GM12878 (cell line): ENCODE results near the gene RAB13. TPM values are rescaled to one million over a fixed set of nuclear protein-coding genes. Genes with fewer than 3 reads are reported as not detected.

Source experiments
- BHLHE40 ChIP-seq, 2 experiments: fragments of 450-650 bp in 1 of 2; IDR thresholded peaks; 2 replicates each; pipeline ENCODE4 v1.6.1; 2011 to 2017; ENCODE audit warnings: low read depth in 2 of 2, borderline replicate concordance in 1 of 2, improper control_type of control experiment in 1 of 2, low read length in 1 of 2, mild to moderate bottlenecking in 1 of 2
- CHD2 ChIP-seq: IDR thresholded peaks from 2 replicates; pipeline ENCODE4 v1.6.1; 2011; ENCODE audit warnings: low read depth, low read length, improper control_type of control experiment, borderline replicate concordance
- CREM ChIP-seq: IDR thresholded peaks from 2 replicates; pipeline ENCODE4 v1.6.1; 2014; ENCODE audit warnings: antibody characterized with exemption, low read depth
- DPF2 ChIP-seq: fragments of 450-650 bp; IDR thresholded peaks from 2 replicates; pipeline ENCODE4 v1.6.1; 2017; ENCODE audit warnings: mild to moderate bottlenecking
- EP300 ChIP-seq, 2 experiments: fragments of 150-350 bp in 1 of 2; IDR thresholded peaks; 2 replicates each; pipeline ENCODE4 v1.6.1; 2011 to 2012; ENCODE audit warnings: low read depth in 2 of 2, low read length in 2 of 2, borderline replicate concordance in 1 of 2, improper control_type of control experiment in 1 of 2, inconsistent platforms in 1 of 2; ENCODE audit not compliant: control insufficient read depth in 1 of 2
- ETV6 ChIP-seq, 2 experiments: fragments of 450-650 bp in 1 of 2; IDR thresholded peaks in 1 of 2; conservative IDR thresholded peaks in 1 of 2; 2 replicates each; pipeline ENCODE4 v1.6.1; 2014; ENCODE audit warnings: antibody characterized with exemption in 1 of 2, borderline replicate concordance in 1 of 2, low read depth in 1 of 2, mild to moderate bottlenecking in 1 of 2, moderate library complexity in 1 of 2
- IRF4 ChIP-seq: IDR thresholded peaks from 2 replicates; pipeline ENCODE4 v1.6.1; 2011; ENCODE audit warnings: low read depth, low read length
- MTA3 ChIP-seq: IDR thresholded peaks from 2 replicates; pipeline ENCODE4 v1.6.1; 2012; ENCODE audit warnings: low read length, inconsistent platforms, borderline replicate concordance
- POLR2AphosphoS2 ChIP-seq: IDR thresholded peaks from 2 replicates; pipeline ENCODE4 v1.6.1; 2011; ENCODE audit warnings: low read depth, mild to moderate bottlenecking, low read length, improper control_type of control experiment, moderate library complexity
- RCOR1 ChIP-seq: conservative IDR thresholded peaks from 2 replicates; pipeline ENCODE4 v1.6.1; 2012; ENCODE audit warnings: low read depth, low read length, improper control_type of control experiment
- SMARCA5 ChIP-seq: fragments of 450-650 bp; IDR thresholded peaks from 2 replicates; pipeline ENCODE4 v1.6.1; 2017; ENCODE audit warnings: mild to moderate bottlenecking
- SRF ChIP-seq, 2 experiments: IDR thresholded peaks; 2 replicates each; pipeline ENCODE4 v1.6.1; 2011; ENCODE audit warnings: low read depth in 2 of 2, low read length in 2 of 2, mild to moderate bottlenecking in 1 of 2, moderate library complexity in 1 of 2
- TBL1XR1 ChIP-seq: IDR thresholded peaks from 2 replicates; pipeline ENCODE4 v1.6.1; 2012; ENCODE audit warnings: low read depth, low read length, improper control_type of control experiment
- YY1 ChIP-seq: IDR thresholded peaks from 2 replicates; pipeline ENCODE4 v1.6.1; 2011; ENCODE audit warnings: low read depth, mild to moderate bottlenecking, low read length
- ZNF207 ChIP-seq: fragments of 450-650 bp; IDR thresholded peaks from 2 replicates; pipeline ENCODE4 v1.6.1; 2014; ENCODE audit warnings: antibody characterized with exemption, mild to moderate bottlenecking, borderline replicate concordance
- polyA plus RNA-seq, 11 experiments: library from polyadenylated mRNA; depleted of rRNA in 4 of 11; unstranded in 6 of 11; stranded (reverse) in 5 of 11; fragments of >200 nt; fragmentation: Nextera tagmentation in 4 of 11; fragmentation: Illumina TruSeq in 1 of 11; extraction: Ambion mirVana in 4 of 11; extraction: Trizol in 1 of 11; gene quantifications; 1 replicate in 1 of 11; 2 replicates in 10 of 11; pipeline versions ENCODE4 v1.2.1 to v1.2.3, GENCODE V29; 2011 to 2016; ENCODE audit warnings: inconsistent platforms in 2 of 11, missing spikeins in 2 of 11, low read depth in 1 of 11
- total RNA-seq, 4 experiments: library from RNA; depleted of rRNA in 3 of 4; stranded (reverse); fragments of >200 nt in 3 of 4; fragmentation: Illumina TruSeq in 1 of 4; extraction: Trizol in 1 of 4; gene quantifications; 2 replicates each; pipeline versions ENCODE4 v1.2.1 to v1.2.3, GENCODE V29; 2013 to 2021
- TF ChIP-seq, protein P1 (sequence below): IDR thresholded peaks from 2 replicates; pipeline ENCODE4 v1.6.1; 2012; ENCODE audit warnings: low read depth, low read length, improper control_type of control experiment
- TF ChIP-seq, protein P2 (sequence below): IDR thresholded peaks from 2 replicates; pipeline ENCODE4 v1.6.1; 2012; ENCODE audit warnings: improper control_type of control experiment, low read depth, low read length; ENCODE audit not compliant: insufficient replicate concordance
- TF ChIP-seq, protein P3 (sequence below): IDR thresholded peaks from 2 replicates; pipeline ENCODE4 v1.6.1; 2012; ENCODE audit warnings: low read depth, low read length, improper control_type of control experiment
- TF ChIP-seq, protein P4 (sequence below): IDR thresholded peaks from 2 replicates; pipeline ENCODE4 v1.6.1; 2011; ENCODE audit warnings: borderline replicate concordance, low read depth, mild to moderate bottlenecking, moderate library complexity, low read length; ENCODE audit not compliant: insufficient read depth, poor library complexity, severe bottlenecking

The RAB13 gene
- total and polyA plus RNA-seq, 10 of the 15 experiments (the other 5 are each of a cell fraction or from before 2014, with no cell fraction given), result 0.75 to 30.7 (median 15.9) TPM

DNA sequence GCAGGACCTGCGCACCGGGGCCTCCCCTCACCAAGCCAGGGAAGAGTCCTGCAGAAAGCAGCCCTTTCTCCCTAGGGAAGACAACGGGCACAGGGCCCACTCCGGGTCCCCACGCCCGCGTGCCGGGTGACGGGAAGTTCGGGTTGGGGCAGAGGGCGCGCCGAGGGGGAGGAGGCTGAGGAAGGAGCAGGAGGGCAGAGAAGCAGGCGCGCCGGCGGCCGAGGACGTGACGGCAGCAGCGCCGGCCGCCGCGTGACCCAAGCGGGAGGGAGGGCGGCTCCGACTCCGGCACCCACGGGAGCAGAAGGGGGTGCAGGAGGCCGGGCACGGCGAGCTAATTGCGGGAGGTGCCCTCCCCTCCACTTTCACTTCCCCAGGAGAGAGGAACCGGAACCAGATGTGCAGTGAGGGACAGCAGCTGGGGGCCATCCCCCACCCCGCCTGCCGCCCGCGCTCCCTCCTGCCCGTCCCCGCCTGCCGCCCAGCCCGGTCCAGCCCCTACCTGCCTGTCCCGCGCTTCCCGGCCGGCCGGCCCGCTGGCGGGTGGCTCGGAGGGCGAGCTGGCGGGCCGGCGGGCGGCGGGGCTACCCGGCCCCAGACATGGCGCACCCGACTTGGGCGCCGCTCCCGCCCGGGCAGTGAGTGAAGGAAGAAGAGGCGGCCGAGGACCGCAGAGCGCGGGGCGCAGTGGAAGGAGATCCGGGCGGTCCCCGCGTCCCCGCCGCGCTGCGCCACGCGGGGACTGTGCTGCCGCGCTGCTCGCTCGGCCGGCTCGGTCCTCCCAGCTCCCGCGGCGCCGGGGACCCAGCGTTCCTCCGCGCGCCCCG is 40.1 kb downstream of the RAB13 start (continued):
- TF ChIP-seq, protein P1, sequence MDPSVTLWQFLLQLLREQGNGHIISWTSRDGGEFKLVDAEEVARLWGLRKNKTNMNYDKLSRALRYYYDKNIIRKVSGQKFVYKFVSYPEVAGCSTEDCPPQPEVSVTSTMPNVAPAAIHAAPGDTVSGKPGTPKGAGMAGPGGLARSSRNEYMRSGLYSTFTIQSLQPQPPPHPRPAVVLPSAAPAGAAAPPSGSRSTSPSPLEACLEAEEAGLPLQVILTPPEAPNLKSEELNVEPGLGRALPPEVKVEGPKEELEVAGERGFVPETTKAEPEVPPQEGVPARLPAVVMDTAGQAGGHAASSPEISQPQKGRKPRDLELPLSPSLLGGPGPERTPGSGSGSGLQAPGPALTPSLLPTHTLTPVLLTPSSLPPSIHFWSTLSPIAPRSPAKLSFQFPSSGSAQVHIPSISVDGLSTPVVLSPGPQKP, result peak; percentile 67
- TF ChIP-seq ZNF207, result no peak
- TF ChIP-seq SRF (IDR thresholded peaks at IDR 0.05; ENCODE audit: low read depth in 2 of 2, low read length in 2 of 2), result peak in 1 of 2 experiments; percentile 63; a peak in 1 of 4 replicates
- no peak; the same call in 1 of the 2 replicates for TF ChIP-seq CREM
- TF ChIP-seq MTA3, result peak; percentile 75; the same call in 1 of the 2 replicates
- TF ChIP-seq RCOR1, result peak; percentile 67; the same call in 1 of the 2 replicates
- peak; percentile 82 to 87 for TF ChIP-seq EP300 (IDR thresholded peaks at IDR 0.05; ENCODE audit: borderline replicate concordance in 1 of 2, control insufficient read depth in 1 of 2, low read depth in 2 of 2, low read length in 2 of 2)
- TF ChIP-seq, protein P2, sequence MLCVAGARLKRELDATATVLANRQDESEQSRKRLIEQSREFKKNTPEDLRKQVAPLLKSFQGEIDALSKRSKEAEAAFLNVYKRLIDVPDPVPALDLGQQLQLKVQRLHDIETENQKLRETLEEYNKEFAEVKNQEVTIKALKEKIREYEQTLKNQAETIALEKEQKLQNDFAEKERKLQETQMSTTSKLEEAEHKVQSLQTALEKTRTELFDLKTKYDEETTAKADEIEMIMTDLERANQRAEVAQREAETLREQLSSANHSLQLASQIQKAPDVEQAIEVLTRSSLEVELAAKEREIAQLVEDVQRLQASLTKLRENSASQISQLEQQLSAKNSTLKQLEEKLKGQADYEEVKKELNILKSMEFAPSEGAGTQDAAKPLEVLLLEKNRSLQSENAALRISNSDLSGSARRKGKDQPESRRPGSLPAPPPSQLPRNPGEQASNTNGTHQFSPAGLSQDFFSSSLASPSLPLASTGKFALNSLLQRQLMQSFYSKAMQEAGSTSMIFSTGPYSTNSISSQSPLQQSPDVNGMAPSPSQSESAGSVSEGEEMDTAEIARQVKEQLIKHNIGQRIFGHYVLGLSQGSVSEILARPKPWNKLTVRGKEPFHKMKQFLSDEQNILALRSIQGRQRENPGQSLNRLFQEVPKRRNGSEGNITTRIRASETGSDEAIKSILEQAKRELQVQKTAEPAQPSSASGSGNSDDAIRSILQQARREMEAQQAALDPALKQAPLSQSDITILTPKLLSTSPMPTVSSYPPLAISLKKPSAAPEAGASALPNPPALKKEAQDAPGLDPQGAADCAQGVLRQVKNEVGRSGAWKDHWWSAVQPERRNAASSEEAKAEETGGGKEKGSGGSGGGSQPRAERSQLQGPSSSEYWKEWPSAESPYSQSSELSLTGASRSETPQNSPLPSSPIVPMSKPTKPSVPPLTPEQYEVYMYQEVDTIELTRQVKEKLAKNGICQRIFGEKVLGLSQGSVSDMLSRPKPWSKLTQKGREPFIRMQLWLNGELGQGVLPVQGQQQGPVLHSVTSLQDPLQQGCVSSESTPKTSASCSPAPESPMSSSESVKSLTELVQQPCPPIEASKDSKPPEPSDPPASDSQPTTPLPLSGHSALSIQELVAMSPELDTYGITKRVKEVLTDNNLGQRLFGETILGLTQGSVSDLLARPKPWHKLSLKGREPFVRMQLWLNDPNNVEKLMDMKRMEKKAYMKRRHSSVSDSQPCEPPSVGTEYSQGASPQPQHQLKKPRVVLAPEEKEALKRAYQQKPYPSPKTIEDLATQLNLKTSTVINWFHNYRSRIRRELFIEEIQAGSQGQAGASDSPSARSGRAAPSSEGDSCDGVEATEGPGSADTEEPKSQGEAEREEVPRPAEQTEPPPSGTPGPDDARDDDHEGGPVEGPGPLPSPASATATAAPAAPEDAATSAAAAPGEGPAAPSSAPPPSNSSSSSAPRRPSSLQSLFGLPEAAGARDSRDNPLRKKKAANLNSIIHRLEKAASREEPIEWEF, result peak; percentile 53
- peak; percentile 36; the same call in 1 of the 2 replicates for TF ChIP-seq YY1
- peak; percentile 88 for TF ChIP-seq IRF4
- peak in 1 of 2 experiments; percentile 93; a peak in 2 of 4 replicates for TF ChIP-seq ETV6 (conservative IDR thresholded peaks at IDR 0.05 in 1 of 2, IDR thresholded peaks at IDR 0.05 in 1 of 2; ENCODE audit: borderline replicate concordance in 1 of 2, low read depth in 1 of 2)
- peak; percentile 81 for TF ChIP-seq TBL1XR1
- peak; percentile 92 to 97 for TF ChIP-seq BHLHE40 (IDR thresholded peaks at IDR 0.05; ENCODE audit: borderline replicate concordance in 1 of 2, low read depth in 2 of 2, low read length in 1 of 2)
- TF ChIP-seq CHD2, result peak; percentile 57; the same call in 1 of the 2 replicates
- TF ChIP-seq, protein P3, sequence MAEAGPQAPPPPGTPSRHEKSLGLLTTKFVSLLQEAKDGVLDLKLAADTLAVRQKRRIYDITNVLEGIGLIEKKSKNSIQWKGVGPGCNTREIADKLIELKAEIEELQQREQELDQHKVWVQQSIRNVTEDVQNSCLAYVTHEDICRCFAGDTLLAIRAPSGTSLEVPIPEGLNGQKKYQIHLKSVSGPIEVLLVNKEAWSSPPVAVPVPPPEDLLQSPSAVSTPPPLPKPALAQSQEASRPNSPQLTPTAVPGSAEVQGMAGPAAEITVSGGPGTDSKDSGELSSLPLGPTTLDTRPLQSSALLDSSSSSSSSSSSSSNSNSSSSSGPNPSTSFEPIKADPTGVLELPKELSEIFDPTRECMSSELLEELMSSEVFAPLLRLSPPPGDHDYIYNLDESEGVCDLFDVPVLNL, result no peak
- TF ChIP-seq, protein P4, sequence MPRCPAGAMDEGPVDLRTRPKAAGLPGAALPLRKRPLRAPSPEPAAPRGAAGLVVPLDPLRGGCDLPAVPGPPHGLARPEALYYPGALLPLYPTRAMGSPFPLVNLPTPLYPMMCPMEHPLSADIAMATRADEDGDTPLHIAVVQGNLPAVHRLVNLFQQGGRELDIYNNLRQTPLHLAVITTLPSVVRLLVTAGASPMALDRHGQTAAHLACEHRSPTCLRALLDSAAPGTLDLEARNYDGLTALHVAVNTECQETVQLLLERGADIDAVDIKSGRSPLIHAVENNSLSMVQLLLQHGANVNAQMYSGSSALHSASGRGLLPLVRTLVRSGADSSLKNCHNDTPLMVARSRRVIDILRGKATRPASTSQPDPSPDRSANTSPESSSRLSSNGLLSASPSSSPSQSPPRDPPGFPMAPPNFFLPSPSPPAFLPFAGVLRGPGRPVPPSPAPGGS, result peak; percentile 80
- TF ChIP-seq SMARCA5, result peak; percentile 88
- peak; percentile 30; the same call in 1 of the 2 replicates for TF ChIP-seq POLR2AphosphoS2
- peak; percentile 95 for TF ChIP-seq DPF2
